Fibroblast of skin of right biceps (primary cell): ENCODE results near the gene CEP152.

ENCODE experiments used
- DNase-seq: peaks from one replicate; pipeline ENCODE4 v3.0.0-alpha.2; 2013

The CEP152 gene

DNA sequence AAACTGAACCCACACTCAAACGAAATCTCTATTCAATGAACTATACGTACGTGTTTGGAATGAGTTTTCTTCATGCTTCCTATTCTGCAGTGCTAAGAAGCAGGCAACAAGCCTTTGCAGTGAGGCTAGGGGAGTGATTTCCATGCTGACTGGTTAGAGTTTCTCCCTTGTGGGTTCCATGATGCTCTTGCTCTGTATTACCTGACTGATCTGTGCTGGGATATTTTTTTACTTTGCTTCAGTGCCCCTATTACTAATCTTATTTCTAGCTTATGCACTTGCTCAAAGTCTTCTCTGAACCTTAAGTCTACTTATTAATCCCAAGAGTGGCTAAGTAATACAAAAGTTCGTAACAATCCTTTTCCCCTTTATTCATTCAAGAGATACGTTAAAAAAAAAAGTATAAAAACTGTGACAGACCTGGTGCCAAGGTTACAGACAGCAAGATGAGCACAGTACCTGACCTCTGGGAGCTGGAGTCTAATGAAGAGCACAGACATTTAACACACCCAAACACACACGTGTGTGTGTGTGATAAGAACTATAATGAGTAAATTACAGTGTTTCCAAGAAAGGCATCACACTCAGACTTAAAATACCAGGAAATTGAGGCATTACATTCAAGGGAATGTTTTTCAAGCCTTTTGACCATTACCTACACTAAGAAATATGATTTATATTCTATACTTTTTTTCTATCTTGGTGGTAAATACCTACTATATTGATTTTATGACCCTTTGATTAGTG is 114.9 kb downstream of the CEP152 start:
- no peak for DNase-seq

DNA sequence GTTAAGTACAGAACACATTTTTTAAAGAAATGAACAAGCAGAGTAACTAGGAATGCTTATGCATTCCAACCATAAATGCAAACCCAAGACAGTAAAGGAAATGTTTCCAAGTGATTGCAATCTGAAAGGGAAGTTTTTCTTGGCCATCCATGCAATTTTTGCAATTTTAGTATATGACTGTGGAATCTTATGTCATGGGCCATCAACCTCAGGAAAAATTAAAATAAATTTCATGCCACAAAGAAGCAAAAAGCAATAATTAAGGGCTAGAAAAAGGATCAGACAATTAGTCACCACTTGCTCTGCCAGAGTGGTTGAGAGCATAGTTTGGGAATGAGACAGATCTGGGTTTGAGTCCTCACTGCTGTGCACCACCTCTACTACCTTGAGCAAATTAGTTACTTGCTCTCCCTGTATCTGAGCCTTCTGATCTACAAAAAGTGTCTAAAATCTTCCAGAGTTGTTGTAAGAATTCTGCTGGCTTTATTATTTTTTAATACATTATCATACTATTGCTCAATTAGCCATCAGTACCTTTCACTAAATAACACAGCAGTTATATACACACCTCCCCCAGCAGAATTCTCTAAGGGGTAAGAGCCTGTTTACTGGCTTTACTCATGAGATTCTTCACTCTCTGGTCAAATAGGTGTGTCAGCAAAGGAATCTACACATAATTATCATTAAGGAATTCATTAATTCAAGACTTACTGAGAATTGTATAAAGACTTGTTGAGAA is 115.6 kb downstream of the CEP152 start:
- peak; percentile 98 for DNase-seq

DNA sequence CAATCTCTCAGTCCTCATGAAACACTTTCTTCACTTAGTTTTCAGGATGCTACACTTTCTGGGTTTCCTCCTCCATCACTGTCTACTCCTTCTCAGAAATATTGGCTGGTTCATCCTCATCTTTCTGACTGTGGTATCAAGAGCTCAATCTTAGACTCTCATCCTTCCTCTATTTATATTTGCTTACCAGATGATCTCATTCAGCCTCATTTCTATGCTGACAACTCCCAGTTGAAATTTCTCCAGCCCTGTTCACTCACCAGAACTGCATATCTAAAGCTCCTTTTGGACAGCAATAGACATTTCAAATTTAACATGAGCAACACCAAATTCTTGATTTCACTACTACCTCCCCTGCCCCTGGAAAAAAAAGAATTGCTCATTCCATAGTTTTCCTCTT is 117.4 kb downstream of the CEP152 start:
- peak; percentile 87 for DNase-seq

DNA sequence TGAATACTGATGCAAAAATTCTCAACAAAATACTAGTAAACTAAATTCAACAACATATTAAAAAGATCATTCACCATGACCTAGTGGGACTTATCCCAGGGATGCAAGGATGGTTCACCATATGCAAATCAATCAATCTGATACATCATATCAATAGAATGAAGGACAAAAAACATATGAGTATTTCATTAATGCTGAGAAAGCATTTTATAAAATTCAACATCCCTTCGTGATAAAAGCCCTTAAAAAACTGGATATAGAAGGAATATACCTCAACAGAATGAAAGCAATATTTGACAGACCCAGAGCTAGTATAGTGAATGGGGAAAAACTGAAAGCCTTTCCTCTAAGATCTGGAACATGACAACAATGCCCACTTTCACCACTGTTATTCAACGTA is 122.4 kb downstream of the CEP152 start:
- no peak for DNase-seq
